ENCODE results near the gene SLC43A3.
A peak's percentile ranks its signal among the peaks of the same experiment; 100 is the strongest.
"Not testable (repeated sequence)": the region's sequence is repeated elsewhere in the genome, so short reads cannot be mapped to it uniquely, and the experiment has no call there.

Gene SLC43A3

GRCh38 chr11:57459164-57460021 lies 32.5 kb upstream of the SLC43A3 start:
- peak; percentile 39 for DNase-seq

GRCh38 chr11:57458410-57459163 lies 31.7 kb upstream of the SLC43A3 start:
- peak; percentile 61 for DNase-seq

GRCh38 chr11:57458060-57458409 lies 31.1 kb upstream of the SLC43A3 start:
- peak; percentile 46 for DNase-seq

GRCh38 chr11:57457643-57458023 lies 30.7 kb upstream of the SLC43A3 start:
- no peak for DNase-seq

GRCh38 chr11:57456960-57457642 lies 30.2 kb upstream of the SLC43A3 start:
- DNase-seq: peak; percentile 87

- DNase-seq: peak; percentile 23
These were observed 26.7 kb upstream of the SLC43A3 start for GRCh38 chr11:57453543-57454177.

GRCh38 chr11:57446055-57446454 lies 19.1 kb upstream of the SLC43A3 start:
- no peak for DNase-seq

- DNase-seq: not testable (repeated sequence)
These were observed 18.1 kb upstream of the SLC43A3 start for GRCh38 chr11:57445122-57445394.

GRCh38 chr11:57444362-57445121 lies 17.6 kb upstream of the SLC43A3 start:
- no peak for DNase-seq

- no peak for DNase-seq
These were observed 14.0 kb upstream of the SLC43A3 start for GRCh38 chr11:57440744-57441414.

- no peak for DNase-seq
These were observed 12.9 kb upstream of the SLC43A3 start for GRCh38 chr11:57439786-57440185.

GRCh38 chr11:57438345-57439285 lies 11.7 kb upstream of the SLC43A3 start:
- DNase-seq: no peak

GRCh38 chr11:57436031-57436430 lies 9.1 kb upstream of the SLC43A3 start:
- no peak for DNase-seq

GRCh38 chr11:57434640-57435546 lies 8.0 kb upstream of the SLC43A3 start:
- no peak for DNase-seq

GRCh38 chr11:57432714-57433163 lies 5.8 kb upstream of the SLC43A3 start:
- DNase-seq: no peak

GRCh38 chr11:57432149-57432561 lies 5.2 kb upstream of the SLC43A3 start:
- DNase-seq: no peak

- DNase-seq: no peak
These were observed 4.0 kb upstream of the SLC43A3 start for GRCh38 chr11:57430952-57431351.

GRCh38 chr11:57429946-57430345 lies 3.0 kb upstream of the SLC43A3 start:
- DNase-seq: peak; percentile 11

GRCh38 chr11:57428643-57429042 lies 1.7 kb upstream of the SLC43A3 start:
- DNase-seq: no peak

- DNase-seq: no peak
These were observed 784 bp upstream of the SLC43A3 start for GRCh38 chr11:57427727-57428082.

Data from NCI-H146 (cell line).